Measurements from ENCODE around the gene POLR3GL.

The POLR3GL gene

GRCh38 chr1:145975216-145975615 is 10.7 kb downstream of the POLR3GL start:
- DNase-seq (ENCODE audit: low spot score): no peak

GRCh38 chr1:145977016-145977415 is 12.5 kb downstream of the POLR3GL start:
- no peak for DNase-seq (ENCODE audit: low spot score)

GRCh38 chr1:145977486-145978470 is 13.3 kb downstream of the POLR3GL start:
- peak; percentile 80 for DNase-seq (ENCODE audit: low spot score)

- DNase-seq (ENCODE audit: low spot score): no peak
These were observed 14.0 kb downstream of the POLR3GL start for GRCh38 chr1:145978471-145978853.

- peak; percentile 97 for DNase-seq (ENCODE audit: low spot score)
These were observed 14.6 kb downstream of the POLR3GL start for GRCh38 chr1:145978854-145979745.

GRCh38 chr1:145979746-145980456 is 15.4 kb downstream of the POLR3GL start:
- no peak for DNase-seq (ENCODE audit: low spot score)

- DNase-seq (ENCODE audit: low spot score): no peak
These were observed 16.0 kb downstream of the POLR3GL start for GRCh38 chr1:145980457-145980994.

- DNase-seq (ENCODE audit: low spot score): no peak
These were observed 17.7 kb downstream of the POLR3GL start for GRCh38 chr1:145982010-145982723.

GRCh38 chr1:145983206-145983675 is 18.8 kb downstream of the POLR3GL start:
- DNase-seq (ENCODE audit: low spot score): no peak

GRCh38 chr1:145983960-145984830 is 19.7 kb downstream of the POLR3GL start:
- DNase-seq (ENCODE audit: low spot score): no peak

- DNase-seq (ENCODE audit: low spot score): no peak
These were observed 20.6 kb downstream of the POLR3GL start for GRCh38 chr1:145985129-145985501.

- DNase-seq (ENCODE audit: low spot score): peak; percentile 64
These were observed 21.3 kb downstream of the POLR3GL start for GRCh38 chr1:145985502-145986439.

- no peak for DNase-seq (ENCODE audit: low spot score)
These were observed 22.1 kb downstream of the POLR3GL start for GRCh38 chr1:145986551-145986950.

GRCh38 chr1:145987926-145988325 is 23.4 kb downstream of the POLR3GL start:
- no peak for DNase-seq (ENCODE audit: low spot score)

- DNase-seq (ENCODE audit: low spot score): no peak
These were observed 24.3 kb downstream of the POLR3GL start for GRCh38 chr1:145988773-145989172.

GRCh38 chr1:145990249-145990855 is 25.9 kb downstream of the POLR3GL start:
- no peak for DNase-seq (ENCODE audit: low spot score)

GRCh38 chr1:145991735-145992412 is 27.4 kb downstream of the POLR3GL start:
- DNase-seq (ENCODE audit: low spot score): no peak

- DNase-seq (ENCODE audit: low spot score): no peak
These were observed 28.0 kb downstream of the POLR3GL start for GRCh38 chr1:145992502-145992936.

Data from AG08395 (cell line).